ENCODE measurements around the gene UCK1. TPM values are rescaled to one million over a fixed set of nuclear protein-coding genes. Genes with fewer than 3 reads are reported as not detected.

Gene UCK1
- total RNA-seq, 1 donor from 2014 or later, result 32.4 TPM

GRCh38 chr9:131577005-131578000, 46.2 kb upstream of the UCK1 start:
- peak; percentile 17 for TF ChIP-seq CTCF (IDR thresholded peaks at IDR 0.05; ENCODE audit: unreplicated experiment)
- H3K9me3 Mint-ChIP-seq (ENCODE audit: low read depth), result no peaks in the 10 kb centered on the region
- H3K27ac Mint-ChIP-seq, result no peak overlapping the region
- no peaks in the 10 kb centered on the region for H3K4me1 Mint-ChIP-seq (ENCODE audit: low read depth)
- no peak for DNase-seq (ENCODE audit: low spot score, unreplicated experiment)
- H3K27me3 Mint-ChIP-seq, result no peaks in the 10 kb centered on the region
- peaks cover 7% of the 10 kb centered on the region for H3K36me3 Mint-ChIP-seq (ENCODE audit: insufficient read depth)
- H3K4me3 Mint-ChIP-seq (ENCODE audit: low read depth), result no peak overlapping the region

- no peak overlapping the region for H3K4me3 Mint-ChIP-seq (ENCODE audit: low read depth)
- no peak for DNase-seq (ENCODE audit: low spot score, unreplicated experiment)
- no peaks in the 10 kb centered on the region for H3K27me3 Mint-ChIP-seq
- no peaks in the 10 kb centered on the region for H3K4me1 Mint-ChIP-seq (ENCODE audit: low read depth)
- H3K9me3 Mint-ChIP-seq (ENCODE audit: low read depth), result no peaks in the 10 kb centered on the region
- TF ChIP-seq CTCF (IDR thresholded peaks at IDR 0.05; ENCODE audit: unreplicated experiment), result no peak
- peaks cover 8% of the 10 kb centered on the region for H3K36me3 Mint-ChIP-seq (ENCODE audit: insufficient read depth)
- H3K27ac Mint-ChIP-seq, result no peak overlapping the region
Measured at GRCh38 chr9:131575946-131576853, 45.1 kb upstream of the UCK1 start.

- DNase-seq (ENCODE audit: low spot score, unreplicated experiment), result no peak
- Mint-ChIP-seq H3K4me3 (ENCODE audit: low read depth) (no peak overlapping the region), H3K27ac (no peak overlapping the region), H3K4me1 (ENCODE audit: low read depth) (no peaks in the 10 kb centered on the region), H3K9me3 (ENCODE audit: low read depth) (no peaks in the 10 kb centered on the region), H3K27me3 (no peaks in the 10 kb centered on the region), H3K36me3 (ENCODE audit: insufficient read depth) (peaks cover 8% of the 10 kb centered on the region)
- no peak for TF ChIP-seq CTCF (IDR thresholded peaks at IDR 0.05; ENCODE audit: unreplicated experiment)
Measured at GRCh38 chr9:131574730-131575640, 43.9 kb upstream of the UCK1 start.

- H3K27ac Mint-ChIP-seq, result peak overlapping the region; percentile 73
- H3K4me3 Mint-ChIP-seq (ENCODE audit: low read depth), result no peak overlapping the region
- TF ChIP-seq CTCF (IDR thresholded peaks at IDR 0.05; ENCODE audit: unreplicated experiment), result no peak
- H3K27me3 Mint-ChIP-seq, result no peaks in the 10 kb centered on the region
- no peaks in the 10 kb centered on the region for H3K4me1 Mint-ChIP-seq (ENCODE audit: low read depth)
- H3K9me3 Mint-ChIP-seq (ENCODE audit: low read depth), result no peaks in the 10 kb centered on the region
- DNase-seq (ENCODE audit: low spot score, unreplicated experiment), result no peak
- H3K36me3 Mint-ChIP-seq (ENCODE audit: insufficient read depth), result peaks cover 8% of the 10 kb centered on the region
Measured at GRCh38 chr9:131567910-131568309, 36.8 kb upstream of the UCK1 start.

Data from progenitor cell of endocrine pancreas (in vitro differentiated cells).